ENCODE data around the gene CHAT. TPM values are rescaled to one million over a fixed set of nuclear protein-coding genes. Genes with fewer than 3 reads are reported as not detected.
"Not testable (repeated sequence)": the region's sequence is repeated elsewhere in the genome, so short reads cannot be mapped to it uniquely, and the experiment has no call there.

CHAT gene
- total RNA-seq, 2 experiments from 2014 or later, result not detected

DNA sequence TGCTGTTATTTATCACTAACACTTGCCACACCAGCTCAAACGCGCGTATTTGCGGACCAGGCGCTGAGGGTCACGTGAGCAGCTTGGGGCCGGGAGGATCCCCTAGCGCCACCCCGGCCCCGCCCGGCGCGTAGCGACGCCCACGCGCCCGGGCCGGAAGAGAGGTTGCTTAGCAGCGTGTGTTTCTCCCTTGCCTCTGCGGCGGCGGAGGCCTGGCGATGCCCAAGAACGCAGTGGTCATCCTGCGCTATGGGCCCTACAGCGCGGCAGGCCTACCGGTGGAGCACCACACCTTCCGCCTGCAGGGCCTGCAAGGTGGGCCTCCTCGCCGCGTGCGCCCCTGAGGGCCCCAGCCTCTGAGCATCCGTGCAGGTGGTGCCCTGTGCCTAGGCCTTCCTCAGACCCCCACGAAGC is 65.7 kb downstream of the CHAT start, which contains the start of gene C10orf53:
Gene C10orf53, plus strand, starts transcription at position 172 of the 414 bp plus-strand sequence. Its CDS starts 47 bp downstream, at position 219.
- DNase-seq (no peak), ATAC-seq (ENCODE audit: poor library complexity) (no peak)
- no peaks in the 10 kb centered on the region for H3K4me1 ChIP-seq (ENCODE audit: insufficient read depth, low read length)
- H3K4me3 Mint-ChIP-seq, result no peak within 1 kb of the TSS
- TF ChIP-seq CTCF (IDR thresholded peaks at IDR 0.05), result no peak
- H3K9me3 ChIP-seq (ENCODE audit: control insufficient read depth in 1 of 2, insufficient read depth in 1 of 2, low read length in 2 of 2), result peaks cover 0 to 19% of the 10 kb centered on the region in 2 experiments
- H3K36me3 ChIP-seq (ENCODE audit: insufficient read depth, low read length), result no peaks in the 10 kb centered on the region
- no peaks in the 10 kb centered on the region for H3K4me1 Mint-ChIP-seq (ENCODE audit: low read depth)
- ChIA-PET CTCF (no interaction called here), POLR2A (no interaction called here)
- no peak within 1 kb of the TSS for H3K4me3 ChIP-seq (ENCODE audit: low read length)
- peaks cover 3 to 20% of the 10 kb centered on the region in 2 experiments for H3K27me3 ChIP-seq (ENCODE audit: control insufficient read depth in 1 of 2, insufficient read depth in 2 of 2, low read length in 2 of 2)
- H3K36me3 Mint-ChIP-seq (ENCODE audit: low read depth), result no peaks in the 10 kb centered on the region
- H3K27me3 Mint-ChIP-seq, result peaks cover 62% of the 10 kb centered on the region
- intact Hi-C loops (cut with DNase I, micrococcal nuclease), result no loop called here
- peaks cover 15% of the 10 kb centered on the region for H3K9me3 Mint-ChIP-seq
- H3K27ac ChIP-seq (ENCODE audit: low read depth in 1 of 2, low read length in 2 of 2), result no peak within 1 kb of the TSS
- no peak within 1 kb of the TSS for H3K27ac Mint-ChIP-seq

- ATAC-seq (ENCODE audit: poor library complexity); intact Hi-C loops (cut with DNase I, micrococcal nuclease); H3K27ac Mint-ChIP-seq; H3K4me1 Mint-ChIP-seq (ENCODE audit: low read depth); H3K36me3 ChIP-seq (ENCODE audit: insufficient read depth, low read length); POLR2A ChIA-PET; CTCF ChIA-PET; DNase-seq; H3K27ac ChIP-seq (ENCODE audit: low read depth in 1 of 2, low read length in 2 of 2); H3K4me3 Mint-ChIP-seq; H3K36me3 Mint-ChIP-seq (ENCODE audit: low read depth); H3K4me3 ChIP-seq (ENCODE audit: low read length); H3K4me1 ChIP-seq (ENCODE audit: insufficient read depth, low read length): not testable (repeated sequence)
- peaks cover 21% of the 10 kb centered on the region for H3K9me3 Mint-ChIP-seq
- peaks cover 46% of the 10 kb centered on the region for H3K27me3 Mint-ChIP-seq
- Histone ChIP-seq H3K9me3 (ENCODE audit: control insufficient read depth in 1 of 2, insufficient read depth in 1 of 2, low read length in 2 of 2) (peaks cover 0 to 20% of the 10 kb centered on the region in 2 experiments), H3K27me3 (ENCODE audit: control insufficient read depth in 1 of 2, insufficient read depth in 2 of 2, low read length in 2 of 2) (peaks cover 5 to 24% of the 10 kb centered on the region in 2 experiments)
Measured at GRCh38 chr10:49682449-49682848, 68.6 kb downstream of the CHAT start.

DNA sequence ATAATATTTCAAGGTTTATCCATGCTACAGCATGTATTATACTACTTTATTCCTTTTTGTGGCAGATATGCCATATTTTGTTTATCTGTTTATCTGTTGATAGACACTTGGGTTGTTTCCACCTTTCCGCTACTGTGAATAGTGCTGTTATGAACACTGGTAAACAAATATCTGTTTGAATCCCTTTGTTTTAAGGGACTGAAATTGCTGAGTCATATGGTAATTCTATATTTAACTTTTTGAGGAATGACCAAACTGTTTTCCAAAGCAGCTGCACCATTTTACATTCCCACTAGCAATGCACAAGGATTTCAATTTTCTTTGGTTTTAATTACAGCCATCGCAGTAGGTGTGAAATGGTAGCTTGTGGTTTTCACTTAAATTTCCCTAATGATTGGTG is 69.0 kb downstream of the CHAT start:
- H3K4me3 Mint-ChIP-seq, result no peak overlapping the region
- H3K36me3 Mint-ChIP-seq (ENCODE audit: low read depth), result no peaks in the 10 kb centered on the region
- H3K27me3 Mint-ChIP-seq, result peaks cover 46% of the 10 kb centered on the region
- ChIA-PET POLR2A (no interaction called here), CTCF (no interaction called here)
- H3K4me1 Mint-ChIP-seq (ENCODE audit: low read depth), result no peaks in the 10 kb centered on the region
- no peak for TF ChIP-seq CTCF (IDR thresholded peaks at IDR 0.05)
- no peak overlapping the region for H3K27ac ChIP-seq (ENCODE audit: low read depth in 1 of 2, low read length in 2 of 2)
- DNase-seq (no peak), ATAC-seq (ENCODE audit: poor library complexity) (no peak)
- no peaks in the 10 kb centered on the region for H3K4me1 ChIP-seq (ENCODE audit: insufficient read depth, low read length)
- peaks cover 8 to 24% of the 10 kb centered on the region in 2 experiments for H3K27me3 ChIP-seq (ENCODE audit: control insufficient read depth in 1 of 2, insufficient read depth in 2 of 2, low read length in 2 of 2)
- peaks cover 0 to 24% of the 10 kb centered on the region in 2 experiments for H3K9me3 ChIP-seq (ENCODE audit: control insufficient read depth in 1 of 2, insufficient read depth in 1 of 2, low read length in 2 of 2)
- intact Hi-C loops (cut with DNase I, micrococcal nuclease), result no loop called here
- no peaks in the 10 kb centered on the region for H3K36me3 ChIP-seq (ENCODE audit: insufficient read depth, low read length)
- H3K4me3 ChIP-seq (ENCODE audit: low read length), result no peak overlapping the region
- H3K27ac Mint-ChIP-seq, result no peak overlapping the region
- peaks cover 18% of the 10 kb centered on the region for H3K9me3 Mint-ChIP-seq

- Histone ChIP-seq H3K4me1 (ENCODE audit: insufficient read depth, low read length) (no peaks in the 10 kb centered on the region), H3K4me3 (ENCODE audit: low read length) (no peak overlapping the region), H3K27ac (ENCODE audit: low read depth in 1 of 2, low read length in 2 of 2) (no peak overlapping the region), H3K36me3 (ENCODE audit: insufficient read depth, low read length) (no peaks in the 10 kb centered on the region), H3K27me3 (ENCODE audit: control insufficient read depth in 1 of 2, insufficient read depth in 2 of 2, low read length in 2 of 2) (peaks cover 24 to 35% of the 10 kb centered on the region in 2 experiments), H3K9me3 (ENCODE audit: control insufficient read depth in 1 of 2, insufficient read depth in 1 of 2, low read length in 2 of 2) (peaks cover 0 to 17% of the 10 kb centered on the region in 2 experiments)
- TF ChIP-seq CTCF (IDR thresholded peaks at IDR 0.05), result no peak
- H3K36me3 Mint-ChIP-seq (ENCODE audit: low read depth), result no peaks in the 10 kb centered on the region
- intact Hi-C loops (cut with DNase I, micrococcal nuclease), result no loop called here
- DNase-seq (no peak), ATAC-seq (ENCODE audit: poor library complexity) (no peak)
- H3K27ac Mint-ChIP-seq, result no peak overlapping the region
- POLR2A ChIA-PET, result no interaction called here
- CTCF ChIA-PET, result no interaction called here
- H3K4me3 Mint-ChIP-seq, result no peak overlapping the region
- H3K27me3 Mint-ChIP-seq, result peaks cover 58% of the 10 kb centered on the region
- no peaks in the 10 kb centered on the region for H3K4me1 Mint-ChIP-seq (ENCODE audit: low read depth)
- peaks cover 6% of the 10 kb centered on the region for H3K9me3 Mint-ChIP-seq
Measured at GRCh38 chr10:49686651-49687050, 72.8 kb downstream of the CHAT start.

Data from CD4-positive, alpha-beta T cell (primary cell).